Right ventricle myocardium superior (tissue), 1 donor: ENCODE results near the gene CHCHD6. TPM values are rescaled to one million over a fixed set of nuclear protein-coding genes. Genes with fewer than 3 reads are reported as not detected.

ENCODE experiments used
- ATAC-seq: fragments of 200-7000 bp; cut with Tn5 transposase; one replicate; pipeline ENCODE4 v1.9.1; 2020; ENCODE audit warnings: mild to moderate bottlenecking; ENCODE audit not compliant: poor library complexity
- DNase-seq: peaks from one replicate; pipeline ENCODE4 v3.0.0-alpha.2; 2020
- intact Hi-C: fragments of 100-400 bp; cut with DNase I; formaldehyde crosslinking; loops from one replicate; pipeline ENCODE4 v1.11.2; 2022
- total RNA-seq: library from RNA; stranded (reverse); fragmentation: NEBNext Ultra II Directional; extraction: Animal tissue kit (Norgen Biotek cat#: 25700); gene quantifications from one replicate; pipeline ENCODE4 v1.2.1, GENCODE V29; 2021
- donor health status: DM: no; HTN: yes; CAD: no; lungs with severe emphysema.

The CHCHD6 gene
- total RNA-seq, 1 donor from 2014 or later: 8.3 TPM

DNA sequence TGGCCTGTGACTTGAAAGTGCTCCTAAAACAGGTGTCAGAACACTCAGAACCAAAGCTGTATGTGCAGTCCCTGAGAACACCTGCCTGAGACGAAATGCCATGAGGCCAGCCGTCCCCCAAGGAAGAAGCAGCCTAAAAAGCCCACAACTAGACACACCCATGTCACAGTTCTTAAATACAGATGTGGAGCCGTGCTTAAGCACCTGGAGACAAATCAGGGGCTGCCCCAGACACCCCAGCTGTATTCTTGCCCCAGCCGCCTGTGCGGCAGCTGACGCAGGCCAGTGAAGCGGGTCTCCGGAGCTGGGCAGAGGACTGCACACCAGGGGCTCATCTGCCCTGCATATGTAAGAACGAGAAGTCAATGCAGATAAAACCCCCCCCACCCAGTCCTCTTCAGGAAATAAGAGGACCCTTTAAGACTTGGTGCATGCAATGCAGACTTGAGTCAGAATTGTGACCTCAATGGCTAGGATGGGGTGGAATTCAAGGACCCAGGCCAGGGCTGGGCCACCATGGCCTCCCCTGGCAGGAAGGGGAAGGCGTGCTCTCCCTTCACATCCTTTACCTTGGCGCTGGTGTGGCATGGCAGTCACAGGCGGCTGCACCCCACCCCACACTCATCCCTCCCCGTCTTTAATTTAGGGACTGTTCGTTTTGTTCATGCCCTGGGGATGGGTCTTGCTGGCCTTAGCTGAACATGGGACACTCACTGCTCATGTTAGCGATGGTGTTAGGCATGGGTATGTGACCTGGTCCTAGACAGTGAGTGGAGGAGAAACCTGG lies 251.2 kb downstream of the CHCHD6 start:
- ATAC-seq (no peak), DNase-seq (no peak)
- intact Hi-C loops: no loop called here

DNA sequence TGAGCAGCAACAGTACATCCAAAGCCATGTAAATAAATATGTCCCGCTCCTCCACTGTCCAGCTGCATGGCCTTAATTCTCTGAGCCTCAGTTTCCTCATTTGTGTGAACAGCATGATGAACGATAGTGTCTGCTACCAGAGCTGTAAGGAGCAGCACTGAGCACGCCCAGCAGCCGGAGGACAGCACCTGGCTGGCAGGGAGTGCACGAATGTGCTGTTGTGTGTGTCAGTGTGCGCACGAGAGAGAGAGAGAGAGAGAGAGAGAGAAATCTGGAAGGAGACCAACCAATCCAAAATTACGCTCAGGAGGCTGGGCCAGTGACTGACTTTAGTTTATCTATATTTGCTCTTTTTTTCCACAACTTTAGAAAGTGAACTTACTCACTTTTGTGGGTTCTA lies 252.3 kb downstream of the CHCHD6 start:
- DNase-seq (no peak), ATAC-seq (no peak)
- intact Hi-C loops: no loop called here

DNA sequence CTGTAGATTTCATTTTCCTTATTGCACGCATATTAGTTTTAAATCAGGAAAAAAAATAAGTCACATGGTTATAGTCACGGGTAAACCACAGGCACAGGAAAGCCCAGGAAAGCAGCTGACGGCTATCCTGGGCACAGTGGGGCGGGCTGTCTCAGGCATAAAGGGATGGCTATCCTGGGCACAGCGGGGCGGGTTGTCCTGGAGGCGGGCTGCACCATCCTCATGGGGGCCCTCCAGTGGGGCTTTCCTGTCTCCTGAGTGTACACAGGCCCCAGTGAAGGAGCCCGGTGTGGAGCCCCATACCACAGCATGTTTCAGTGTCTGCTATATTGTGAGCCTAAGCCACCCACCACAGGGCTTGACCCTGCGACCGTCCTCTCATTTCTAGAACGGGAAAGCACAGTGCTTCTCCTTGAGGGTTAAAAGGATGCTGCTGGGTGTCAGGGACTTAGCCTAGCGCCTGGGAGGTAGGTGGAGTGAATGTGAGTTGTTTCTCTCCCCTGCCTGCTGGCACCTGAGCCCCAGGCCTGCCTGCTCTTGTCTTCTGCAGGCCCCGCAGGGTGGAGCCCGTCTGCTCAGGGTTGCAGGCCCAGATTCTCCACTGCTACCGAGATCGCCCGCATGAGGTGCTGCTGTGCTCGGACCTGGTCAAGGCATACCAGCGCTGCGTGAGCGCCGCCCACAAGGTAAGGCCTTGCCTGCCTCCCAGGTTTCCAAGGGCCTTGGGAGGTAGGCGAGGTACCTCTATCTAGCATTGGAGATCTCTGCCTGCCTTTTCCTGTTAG lies 253.0 kb downstream of the CHCHD6 start:
- DNase-seq: no peak
- intact Hi-C loops: no loop called here
- ATAC-seq: no peak

DNA sequence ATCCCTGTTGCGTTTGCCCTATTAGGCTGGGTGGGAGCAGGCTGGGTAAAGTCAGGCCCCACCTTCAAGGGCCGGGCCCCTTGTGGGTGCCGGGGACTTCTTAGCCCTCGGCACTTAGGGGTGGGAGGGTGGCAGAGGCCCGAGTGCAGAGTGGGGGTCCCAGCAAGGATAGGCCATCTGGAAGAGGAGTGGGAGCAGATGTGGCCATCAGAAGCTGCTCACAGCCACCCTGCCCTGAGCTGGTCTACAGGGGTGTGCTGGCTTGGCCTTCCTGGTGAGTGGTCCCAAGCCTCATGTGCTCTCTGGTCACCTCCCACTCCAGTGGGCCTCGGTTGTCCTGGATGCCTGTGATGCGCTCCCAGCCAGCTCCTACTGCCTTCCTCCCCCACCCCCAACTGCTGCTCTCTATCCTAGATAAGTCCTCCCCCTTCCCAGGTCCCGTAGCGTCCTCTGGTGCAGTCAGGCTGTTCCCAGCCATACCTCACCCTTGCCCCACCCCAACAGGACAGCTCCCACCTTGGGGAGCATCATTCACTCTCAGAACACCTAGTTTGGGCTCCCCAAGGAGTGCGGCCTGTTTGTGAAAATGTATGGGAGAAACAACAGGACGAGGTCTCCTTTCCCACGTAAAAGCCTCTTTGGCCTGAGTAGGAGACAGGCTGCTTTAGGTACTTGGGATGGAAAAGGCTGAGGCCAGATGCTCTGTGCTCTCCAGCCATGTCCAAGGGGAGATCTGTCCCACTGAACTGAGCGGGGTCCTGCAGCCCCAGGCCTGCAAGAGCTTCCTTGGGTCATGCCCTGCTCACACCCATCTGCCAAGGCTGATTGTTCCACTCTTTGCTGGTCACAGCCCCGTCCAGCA lies 254.0 kb downstream of the CHCHD6 start:
- no peak for DNase-seq
- ATAC-seq: no peak
- intact Hi-C loops: no loop called here

DNA sequence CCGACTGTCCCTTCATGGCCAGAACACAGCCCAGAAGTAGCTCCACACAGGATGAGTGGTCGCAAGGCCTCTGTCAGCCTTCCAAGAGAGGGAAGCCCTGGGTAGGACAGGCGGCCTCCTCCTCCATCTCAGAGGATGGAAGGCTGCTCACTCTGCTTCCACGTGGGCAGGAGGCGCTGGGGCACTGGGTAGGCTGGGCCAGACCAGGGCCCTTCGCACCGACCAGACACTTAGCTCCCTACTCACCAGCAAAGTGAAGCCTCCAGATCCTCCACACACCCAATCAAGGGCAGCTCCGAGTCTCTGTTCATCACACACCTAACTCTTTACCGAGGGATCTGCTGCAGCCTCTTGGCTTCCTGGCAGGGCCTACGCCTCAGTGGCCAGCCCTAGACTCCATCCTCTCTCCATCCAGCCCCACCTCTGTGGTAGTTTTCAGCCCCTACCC lies 254.6 kb downstream of the CHCHD6 start:
- DNase-seq (no peak), ATAC-seq (no peak)
- intact Hi-C loops: no loop called here

DNA sequence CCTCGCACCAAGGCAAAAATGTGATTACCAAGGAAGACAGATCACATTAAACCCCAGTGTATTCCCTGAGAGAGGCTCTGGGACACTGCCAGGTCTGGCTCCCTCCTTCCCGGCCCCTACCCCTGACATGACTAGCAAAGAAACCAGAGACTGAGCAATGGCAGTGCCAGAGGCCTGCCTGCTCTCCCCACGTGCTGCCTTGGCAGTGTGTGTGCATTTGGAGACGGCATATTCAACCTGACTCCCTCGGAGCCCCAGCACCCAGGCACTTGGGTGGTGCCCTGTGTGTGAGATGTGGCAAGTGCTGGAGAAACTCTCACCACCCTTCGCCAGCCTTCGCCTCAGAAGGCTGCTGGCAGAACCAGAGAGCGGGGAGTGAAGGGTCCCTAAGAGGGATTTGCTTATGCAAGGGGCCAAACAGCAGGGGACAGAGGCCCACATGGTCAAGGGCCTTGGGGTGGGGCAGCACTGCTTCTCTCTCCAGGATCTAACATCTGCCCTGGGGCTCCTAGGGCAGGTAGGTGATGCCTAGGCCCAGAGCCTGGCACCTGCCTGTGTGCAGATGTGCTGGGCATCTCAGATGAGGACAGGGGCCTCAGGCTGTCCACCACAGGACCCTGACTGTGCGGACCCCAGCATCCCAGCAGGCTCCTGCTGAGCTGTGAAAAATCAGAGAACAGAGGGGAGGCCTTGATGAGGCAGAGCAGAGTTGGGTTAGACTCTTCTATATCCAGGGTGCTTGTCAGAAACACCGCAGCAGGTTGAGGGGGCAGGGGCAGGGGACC lies 255.3 kb downstream of the CHCHD6 start:
- no peak for DNase-seq
- ATAC-seq: no peak
- intact Hi-C loops: no loop called here

DNA sequence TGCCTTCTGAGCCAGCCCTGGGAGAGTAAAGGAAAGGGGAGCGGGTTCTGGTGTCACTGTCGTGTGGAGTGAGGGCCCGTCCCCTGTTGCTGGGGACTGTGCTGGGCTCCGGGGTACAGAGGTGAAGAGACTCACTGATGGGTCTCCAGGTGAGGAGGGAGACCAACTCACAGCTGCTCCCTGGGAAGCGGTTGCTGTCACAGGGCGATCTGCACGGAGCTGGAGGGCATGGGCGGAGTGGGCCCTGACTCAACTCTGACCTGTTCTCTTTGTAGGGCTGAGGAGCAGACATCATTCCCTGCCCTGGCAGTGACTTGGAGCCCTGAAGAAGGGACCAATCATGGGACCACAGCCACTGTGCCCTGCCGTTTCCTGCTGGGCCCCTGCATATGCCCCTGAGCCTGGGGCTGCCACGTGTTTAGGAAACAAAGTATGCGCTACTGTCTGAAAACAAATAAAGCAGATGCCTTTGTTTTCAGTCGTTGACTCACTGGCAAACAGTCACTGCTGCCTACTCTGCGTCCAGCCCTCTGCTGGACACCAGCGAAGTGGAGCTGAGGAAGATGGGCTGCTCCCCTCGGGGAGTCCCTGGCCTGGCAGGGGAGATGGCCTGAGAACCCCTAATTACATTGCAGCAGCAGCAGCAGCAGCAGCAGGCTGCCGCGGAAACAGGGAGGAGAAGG lies 256.0 kb downstream of the CHCHD6 start:
- DNase-seq (no peak), ATAC-seq (no peak)
- intact Hi-C loops: no loop called here

DNA sequence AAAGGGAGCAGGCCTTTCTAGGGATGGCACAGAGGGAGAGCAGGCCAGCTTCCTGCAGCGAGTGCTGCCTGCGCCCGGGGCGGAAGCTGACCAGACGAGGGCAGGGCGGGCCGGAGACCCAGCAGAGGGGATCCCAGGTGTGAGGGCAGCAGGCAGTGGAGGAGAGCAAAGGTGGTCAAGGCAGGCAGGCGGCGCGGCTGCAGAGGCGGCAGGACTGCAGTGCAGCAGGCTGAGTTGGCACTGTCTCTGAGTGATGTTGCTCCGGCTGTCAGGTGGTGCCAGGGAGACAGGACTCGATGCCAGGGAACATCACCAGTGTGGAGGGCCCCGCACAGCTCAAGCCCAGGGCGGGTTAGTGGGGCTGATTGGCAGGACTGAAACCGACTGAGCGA lies 256.6 kb downstream of the CHCHD6 start:
- intact Hi-C loops: no loop called here
- peak; percentile 62 for DNase-seq
- peak; percentile 76 for ATAC-seq

DNA sequence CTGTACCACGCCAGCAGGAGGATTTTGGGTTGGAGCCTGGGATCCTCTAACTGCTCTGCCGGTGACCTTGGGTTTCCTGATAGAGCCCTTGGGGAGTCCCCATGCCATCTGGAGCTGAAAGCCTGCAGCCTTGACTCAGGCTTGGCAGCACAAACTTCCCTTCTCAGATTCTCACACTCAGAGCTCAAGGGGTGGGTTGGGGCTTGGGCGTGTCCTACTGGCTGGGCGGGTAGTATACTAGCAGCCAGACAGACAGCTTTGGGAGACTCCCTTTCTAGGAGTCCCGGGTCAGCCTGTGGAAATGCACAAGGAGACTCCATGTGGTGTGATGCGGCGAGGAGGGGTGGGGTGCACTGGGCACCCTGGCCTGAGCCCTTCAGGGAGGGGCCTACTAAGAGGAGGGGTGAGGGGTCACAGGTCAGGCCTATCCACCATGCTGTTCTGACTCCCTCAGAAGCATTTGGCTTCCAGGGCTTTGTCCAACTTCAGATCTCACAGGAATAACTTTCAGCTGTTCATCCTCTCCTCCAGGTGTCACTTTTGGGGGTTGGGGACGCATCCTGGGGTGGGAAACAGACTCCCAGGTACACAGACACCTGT lies 257.3 kb downstream of the CHCHD6 start:
- ATAC-seq (peak; percentile 85), DNase-seq (peak; percentile 91)
- intact Hi-C loops: no loop called here

DNA sequence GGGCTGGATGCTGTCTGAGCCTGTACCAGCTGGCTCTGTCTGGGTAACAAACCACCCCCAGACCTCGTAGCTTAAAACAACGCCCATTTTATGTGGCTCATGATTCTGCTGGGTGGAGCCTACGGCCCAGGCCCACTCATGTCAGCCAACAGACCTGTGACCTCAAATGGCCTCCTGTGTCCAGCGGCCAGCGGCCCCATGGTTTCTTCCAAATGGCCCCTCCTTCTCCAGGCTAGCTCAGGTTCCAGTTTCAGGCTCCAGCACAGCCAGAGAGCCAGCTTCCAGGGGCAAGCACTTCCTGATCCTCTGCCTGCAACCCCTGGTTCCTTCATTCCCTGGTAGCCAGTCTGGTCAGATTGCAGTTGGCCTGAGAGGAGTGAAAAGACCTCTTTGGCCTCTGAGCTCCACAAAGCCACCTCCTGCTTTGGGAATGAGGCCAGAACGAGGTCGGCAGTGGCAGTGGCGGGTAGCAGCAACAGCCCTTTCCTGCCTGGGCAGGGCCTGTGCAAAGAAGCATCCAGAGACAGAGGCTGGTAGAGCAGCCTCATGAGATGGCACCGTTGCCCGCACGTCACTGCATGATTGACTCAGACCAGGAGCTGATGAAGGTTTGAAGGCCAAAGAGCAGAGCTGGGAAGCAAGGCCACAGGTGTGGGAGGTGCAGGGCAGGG lies 257.9 kb downstream of the CHCHD6 start:
- intact Hi-C loops: no loop called here
- DNase-seq (peak; percentile 74), ATAC-seq (peak; percentile 66)

DNA sequence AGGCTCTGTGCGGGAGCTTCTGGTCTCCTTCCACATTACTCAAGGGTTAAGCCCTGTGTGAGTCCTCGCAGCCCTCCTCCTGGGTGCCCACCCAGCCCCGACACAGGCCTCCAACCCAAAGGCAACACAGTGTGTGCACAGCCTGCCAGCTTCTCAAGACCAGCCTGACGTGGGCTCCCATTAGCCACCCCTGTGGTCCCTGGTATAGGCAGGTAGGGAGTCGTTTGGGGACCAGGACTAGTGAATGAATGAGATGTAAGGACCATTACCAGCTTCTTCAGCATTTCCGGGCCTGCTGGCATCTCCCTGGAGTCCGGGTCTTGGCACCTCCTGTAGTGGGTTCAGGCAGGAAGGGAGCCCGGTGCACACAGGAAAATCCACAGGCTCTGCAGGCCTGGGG lies 258.7 kb downstream of the CHCHD6 start:
- intact Hi-C loops: no loop called here
- ATAC-seq (no peak), DNase-seq (no peak)

DNA sequence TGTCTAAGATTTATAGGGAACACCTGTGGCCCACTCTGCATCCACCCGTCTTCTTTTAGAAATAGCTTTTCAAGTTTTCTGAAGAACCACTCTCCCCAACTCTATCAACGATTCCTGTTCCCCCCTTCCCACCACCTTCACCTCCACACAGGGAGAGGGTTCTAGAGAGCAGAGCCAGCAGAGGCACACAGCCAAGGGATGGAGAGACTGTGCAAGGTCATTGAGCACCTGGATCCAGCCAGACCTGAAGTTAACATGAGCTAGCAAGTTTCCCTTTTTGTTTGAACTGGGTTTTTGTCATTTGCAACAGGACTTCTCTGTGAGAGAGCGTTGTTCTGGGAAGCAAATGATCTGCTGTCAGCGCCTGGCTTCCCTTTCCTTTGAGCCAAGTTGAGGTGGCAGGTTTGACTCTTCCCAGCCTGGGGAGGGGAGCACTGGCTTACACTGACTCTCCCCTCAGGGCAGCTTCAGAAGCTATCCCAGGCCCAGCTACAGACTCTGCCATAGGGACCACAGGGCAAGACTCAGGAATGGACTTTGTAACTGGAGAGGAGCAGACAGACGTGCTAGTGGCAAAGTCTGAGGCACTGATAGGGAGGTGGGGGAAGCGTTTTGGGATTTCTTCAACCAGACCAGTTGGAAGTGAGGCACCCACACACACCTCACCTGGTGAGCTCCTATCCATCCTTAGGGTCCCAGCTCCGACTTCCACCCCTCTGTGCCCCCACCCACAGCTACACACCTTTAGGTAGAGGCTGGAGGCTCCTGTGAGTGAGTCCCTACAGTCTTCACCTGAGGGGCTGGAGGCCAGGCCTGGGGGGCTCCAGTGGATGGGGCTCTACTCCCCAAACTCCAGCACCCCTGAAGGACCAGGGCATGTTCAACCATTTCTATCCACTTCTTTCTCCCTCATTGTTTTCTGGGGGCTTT lies 259.5 kb downstream of the CHCHD6 start:
- intact Hi-C loops: no loop called here
- no peak for ATAC-seq
- no peak for DNase-seq

DNA sequence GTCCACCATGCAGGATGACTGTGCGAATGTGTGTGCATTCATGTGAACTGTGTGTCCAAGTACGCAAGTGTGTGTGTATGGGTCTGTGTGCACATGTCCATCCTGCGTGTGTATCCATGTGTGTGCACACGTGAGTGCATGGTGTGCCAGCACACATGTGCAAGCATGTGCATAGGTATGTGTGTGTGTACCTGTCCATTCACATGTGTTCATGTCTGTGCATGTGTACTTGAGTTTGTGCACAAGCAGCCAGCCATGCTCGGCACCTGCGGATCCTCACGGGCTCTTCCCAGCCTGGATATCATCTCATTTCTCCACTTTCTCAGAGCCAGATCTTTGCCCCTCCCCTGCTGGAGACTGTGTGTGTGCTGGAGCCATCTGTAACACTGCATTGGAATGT lies 260.2 kb downstream of the CHCHD6 start:
- ATAC-seq: no peak
- intact Hi-C loops: no loop called here
- no peak for DNase-seq

DNA sequence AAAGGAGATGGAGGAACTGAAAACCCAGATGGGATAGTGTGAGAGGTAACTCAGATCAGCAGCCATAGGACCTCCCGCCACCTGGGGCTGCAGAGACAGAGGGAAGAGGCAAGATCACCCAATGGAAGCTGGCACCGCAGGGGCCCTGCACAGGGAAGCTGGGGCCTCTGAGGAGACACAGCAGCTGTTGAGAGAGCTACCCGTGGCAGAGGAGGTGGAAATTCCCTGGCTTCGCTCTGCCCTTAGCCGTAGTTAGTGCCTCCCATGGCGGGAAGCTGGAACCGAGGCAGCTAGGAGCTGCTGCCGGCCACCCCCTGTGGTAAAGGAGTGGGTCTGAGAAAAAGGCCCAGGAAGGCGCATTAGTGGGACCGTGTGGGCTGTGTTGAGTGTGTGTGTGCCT lies 260.9 kb downstream of the CHCHD6 start:
- no peak for DNase-seq
- intact Hi-C loops: no loop called here
- ATAC-seq: no peak

DNA sequence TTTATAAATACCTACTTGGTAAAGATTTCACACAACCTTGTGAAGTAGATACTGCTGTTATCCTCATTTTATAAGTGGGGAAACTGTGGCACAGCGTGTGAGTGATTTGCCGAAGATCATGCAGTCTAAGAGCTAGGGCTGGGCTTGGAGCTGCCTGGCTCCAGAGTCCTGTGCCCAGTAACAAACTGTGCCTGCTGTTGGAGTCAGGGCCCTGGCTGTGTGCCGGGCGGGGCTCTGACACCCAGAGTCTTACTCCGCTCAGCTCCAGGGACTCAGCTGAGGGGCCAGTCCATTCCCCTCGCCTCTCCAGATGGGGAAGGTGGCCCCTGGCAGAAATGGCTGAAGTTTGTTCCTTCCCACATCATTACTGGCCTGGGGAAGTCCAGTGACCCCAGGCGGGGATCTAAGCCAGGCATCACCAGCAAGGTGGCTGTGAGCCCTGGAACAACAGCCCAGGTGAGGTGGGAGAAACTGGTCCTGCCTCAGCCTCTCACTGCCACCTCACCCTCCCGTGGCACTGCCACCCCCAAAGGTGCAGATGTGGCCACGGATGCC lies 261.6 kb downstream of the CHCHD6 start:
- DNase-seq: no peak
- ATAC-seq: no peak
- intact Hi-C loops: no loop called here

DNA sequence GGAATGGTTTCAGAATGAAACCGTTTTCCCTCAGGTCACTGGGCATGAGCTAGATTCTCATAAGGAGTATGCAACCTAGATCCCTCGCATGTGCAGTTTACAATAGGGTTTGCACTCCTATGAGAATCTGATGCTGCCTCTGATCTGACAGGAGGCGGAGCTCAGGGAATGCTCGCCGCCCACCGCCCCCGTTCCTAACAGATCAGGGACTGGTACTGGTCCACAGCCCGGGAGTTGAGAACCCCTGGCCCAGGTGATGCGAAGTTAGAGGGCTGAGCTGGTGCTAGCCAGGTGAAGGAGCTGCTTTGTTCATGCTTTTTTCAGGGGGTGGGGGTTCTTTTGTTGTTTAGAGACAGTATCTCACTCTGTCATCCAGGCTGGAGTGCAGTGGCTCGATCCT lies 263.3 kb downstream of the CHCHD6 start:
- intact Hi-C loops: no loop called here
- DNase-seq (no peak), ATAC-seq (no peak)
